IMR-90 (cell line): ENCODE data around the gene ADAMTS14. TPM values are rescaled to one million over a fixed set of nuclear protein-coding genes. Genes with fewer than 3 reads are reported as not detected.

ENCODE experiments used
- ATAC-seq: fragments of 200-7000 bp; cut with Tn5 transposase; 2 replicates; pipeline ENCODE4 v1.9.1; 2020; ENCODE audit warnings: low read depth, mild to moderate bottlenecking, moderate library complexity
- BruUV-seq: library from RNA; stranded (reverse); fragments of 400-500 nt; replicated peaks from 2 replicates; lab custom pipeline; 2021; lab: Mats Ljungman, UMichigan
- CTCF ChIA-PET: fragments of 300-600 bp; formaldehyde crosslinking; extraction: SDS; loops from one replicate; lab custom pipeline; 2021; ENCODE audit warnings: antibody characterized with exemption; lab: Yijun Ruan, JAX
- POLR2A ChIA-PET: fragments of 300-600 bp; sonication (Branson Sonifier 250); formaldehyde crosslinking; loops from one replicate; lab custom pipeline; 2022; ENCODE audit warnings: antibody characterized with exemption; ENCODE audit not compliant: unreplicated experiment; lab: Charles Lee
- DNase-seq: peaks from one replicate; pipeline ENCODE4 v3.0.0; 2013
- H2AFZ ChIP-seq: replicated peaks from 2 replicates; pipeline ENCODE3; 2013; ENCODE audit warnings: low read length, mild to moderate bottlenecking; ENCODE audit not compliant: poor library complexity
- H2AK5ac ChIP-seq: 2 replicates; pipeline ENCODE4 v1.6.1; 2013; ENCODE audit warnings: low read depth, low read length, inconsistent platforms
- H2AK9ac ChIP-seq: replicated peaks from 2 replicates; pipeline ENCODE3; 2013; ENCODE audit warnings: mild to moderate bottlenecking, low read depth, low read length, moderate library complexity; ENCODE audit not compliant: poor library complexity
- H2BK120ac ChIP-seq: 2 replicates; pipeline ENCODE4 v1.6.1; 2013; ENCODE audit warnings: low read depth, low read length, inconsistent platforms
- H2BK15ac ChIP-seq: 3 replicates; pipeline ENCODE4 v1.6.1; 2013; ENCODE audit warnings: low read depth, low read length, inconsistent platforms
- H2BK20ac ChIP-seq: 2 replicates; pipeline ENCODE4 v1.6.1; 2013; ENCODE audit warnings: low read depth, mild to moderate bottlenecking, inconsistent platforms, low read length, moderate library complexity
- H2BK5ac ChIP-seq: 2 replicates; pipeline ENCODE4 v1.6.1; 2013; ENCODE audit warnings: mild to moderate bottlenecking, low read depth, low read length, inconsistent platforms; ENCODE audit not compliant: poor library complexity, severe bottlenecking
- H3K14ac ChIP-seq: replicated peaks from 2 replicates; pipeline ENCODE4 v1.6.1; 2013; ENCODE audit warnings: low read depth, low read length, inconsistent platforms
- H3K18ac ChIP-seq: 2 replicates; pipeline ENCODE4 v1.6.1; 2013; ENCODE audit warnings: low read depth, low read length, control low read depth
- H3K23ac ChIP-seq: 2 replicates; pipeline ENCODE4 v1.6.1; 2013; ENCODE audit warnings: low read depth, low read length, inconsistent platforms
- H3K27ac ChIP-seq: 2 replicates; pipeline ENCODE4 v1.5.1; 2013; ENCODE audit warnings: mild to moderate bottlenecking, control low read depth, low read length; ENCODE audit not compliant: insufficient read depth
- H3K27me3 ChIP-seq: 2 replicates; pipeline ENCODE4 v1.6.1; 2013; ENCODE audit warnings: low read length; ENCODE audit not compliant: control insufficient read depth, insufficient read depth
- H3K36me3 ChIP-seq: 2 replicates; pipeline ENCODE4 v1.6.1; 2013; ENCODE audit warnings: low read length, mixed read lengths; ENCODE audit not compliant: control insufficient read depth, insufficient read depth
- H3K4ac ChIP-seq: 2 replicates; pipeline ENCODE4 v1.6.1; 2013; ENCODE audit warnings: low read depth, low read length, inconsistent platforms
- H3K4me1 ChIP-seq: 2 replicates; pipeline ENCODE4 v1.6.1; 2013; ENCODE audit warnings: low read length, mixed read lengths; ENCODE audit not compliant: control insufficient read depth, insufficient read depth
- H3K4me2 ChIP-seq: 2 replicates; pipeline ENCODE4 v1.6.1; 2013; ENCODE audit warnings: low read depth, mild to moderate bottlenecking, control low read depth, low read length, moderate library complexity
- H3K4me3 ChIP-seq: 2 replicates; pipeline ENCODE4 v1.5.1; 2013; ENCODE audit warnings: low read depth, mild to moderate bottlenecking, control low read depth, low read length, moderate library complexity; ENCODE audit not compliant: insufficient read depth
- H3K56ac ChIP-seq: 2 replicates; pipeline ENCODE4 v1.6.1; 2013; ENCODE audit warnings: low read length, inconsistent platforms; ENCODE audit not compliant: insufficient read depth; ENCODE audit errors: extremely low read depth
- H3K79me1 ChIP-seq, 2 experiments: 2 replicates each; pipeline ENCODE4 v1.6.1; 2013; ENCODE audit warnings: low read length in 2 of 2, inconsistent platforms in 1 of 2, low read depth in 1 of 2
- H3K9ac ChIP-seq: 2 replicates; pipeline ENCODE4 v1.6.1; 2013; ENCODE audit warnings: low read depth, low read length, control low read depth
- H3K9me1 ChIP-seq: 2 replicates; pipeline ENCODE4 v1.6.1; 2013; ENCODE audit warnings: low read length, inconsistent platforms; ENCODE audit not compliant: insufficient read depth
- H3K9me3 ChIP-seq: 2 replicates; pipeline ENCODE4 v1.6.1; 2013; ENCODE audit warnings: low read length; ENCODE audit not compliant: control insufficient read depth, insufficient read depth
- H4K20me1 ChIP-seq: 2 replicates; pipeline ENCODE4 v1.6.1; 2013; ENCODE audit warnings: low read length, inconsistent platforms; ENCODE audit not compliant: insufficient read depth
- H4K5ac ChIP-seq: 2 replicates; pipeline ENCODE4 v1.6.1; 2013; ENCODE audit warnings: mild to moderate bottlenecking, low read depth, low read length, control low read depth
- H4K8ac ChIP-seq, 2 experiments: 2 replicates each; pipeline ENCODE4 v1.6.1; 2013; ENCODE audit warnings: low read depth in 2 of 2, low read length in 2 of 2, control low read depth in 1 of 2, inconsistent platforms in 1 of 2
- H4K91ac ChIP-seq: 2 replicates; pipeline ENCODE4 v1.6.1; 2013; ENCODE audit warnings: low read depth, low read length, inconsistent platforms; ENCODE audit not compliant: insufficient read depth
- CEBPB ChIP-seq: IDR thresholded peaks from 2 replicates; pipeline ENCODE4 v1.6.1; 2012; ENCODE audit warnings: low read depth, low read length, improper control_type of control experiment
- MAFK ChIP-seq: IDR thresholded peaks from 2 replicates; pipeline ENCODE4 v1.6.1; 2012; ENCODE audit warnings: low read depth, low read length, improper control_type of control experiment
- MAZ ChIP-seq: IDR thresholded peaks from 2 replicates; pipeline ENCODE4 v1.6.1; 2012; ENCODE audit warnings: low read depth, mild to moderate bottlenecking, low read length, improper control_type of control experiment, moderate library complexity, borderline replicate concordance
- MXI1 ChIP-seq: IDR thresholded peaks from 2 replicates; pipeline ENCODE4 v1.6.1; 2012; ENCODE audit warnings: low read depth, mild to moderate bottlenecking, low read length, moderate library complexity, borderline replicate concordance
- NFE2L2 ChIP-seq: fragments of 150-350 bp; IDR thresholded peaks from 2 replicates; pipeline ENCODE4 v1.6.1; 2016; ENCODE audit warnings: low read depth, mild to moderate bottlenecking, low read length
- RAD21 ChIP-seq: IDR thresholded peaks from 2 replicates; pipeline ENCODE4 v1.6.1; 2012; ENCODE audit warnings: low read length, improper control_type of control experiment
- WGBS, 2 experiments: methylation state at CpG; one replicate each; pipeline versions ENCODE4 v1.1.5 to v1.1.7; 2013; ENCODE audit warnings: missing lambda C conversion rate in 2 of 2; ENCODE audit not compliant: insufficient read length in 1 of 2; ENCODE audit errors: extremely low coverage in 2 of 2; 5-methylcytosine and 5-hydroxymethylcytosine counted together
- dilution Hi-C: fragments of 300-500 bp; cut with HindIII; formaldehyde crosslinking; loops from one replicate; pipeline ENCODE4 v1.14.3; 2018; ENCODE audit warnings: low sequenced_read_pairs; ENCODE audit not compliant: unreplicated experiment
- in situ Hi-C: fragments of 300-500 bp; cut with MboI; formaldehyde crosslinking; loops from 3 replicates; pipeline ENCODE4 v1.14.3; 2019; ENCODE audit warnings: low sequenced_read_pairs, inconsistent platforms, mixed read lengths
- intact Hi-C: fragments of 100-400 bp; cut with micrococcal nuclease; formaldehyde crosslinking; loops from 2 replicates; pipeline ENCODE4 v1.10.0; 2022
- polyA plus RNA-seq, 3 experiments: library from polyadenylated mRNA; depleted of rRNA; stranded (reverse); fragments of >200 nt; gene quantifications; 2 replicates each; pipeline ENCODE4 v1.2.3, GENCODE V29; 2012; ENCODE audit warnings: low replicate concordance in 1 of 3
- total RNA-seq: library from RNA; depleted of rRNA; stranded (reverse); fragments of >200 nt; gene quantifications from 2 replicates; pipeline ENCODE4 v1.2.3, GENCODE V29; 2012
- TF ChIP-seq, protein P1 (sequence below): fragments of 150-350 bp; IDR thresholded peaks from 2 replicates; pipeline ENCODE4 v1.6.1; 2016; ENCODE audit warnings: low read depth, mild to moderate bottlenecking, low read length, moderate library complexity, borderline replicate concordance
- TF ChIP-seq, protein P2 (sequence below): conservative IDR thresholded peaks from 2 replicates; pipeline ENCODE4 v1.5.1; 2012; ENCODE audit warnings: mild to moderate bottlenecking, low read depth, low read length, improper control_type of control experiment

The ADAMTS14 gene
- total and polyA plus RNA-seq, 2 of the 4 experiments (the other 2 are of a cell fraction): under 0.01 to 0.31 TPM

DNA sequence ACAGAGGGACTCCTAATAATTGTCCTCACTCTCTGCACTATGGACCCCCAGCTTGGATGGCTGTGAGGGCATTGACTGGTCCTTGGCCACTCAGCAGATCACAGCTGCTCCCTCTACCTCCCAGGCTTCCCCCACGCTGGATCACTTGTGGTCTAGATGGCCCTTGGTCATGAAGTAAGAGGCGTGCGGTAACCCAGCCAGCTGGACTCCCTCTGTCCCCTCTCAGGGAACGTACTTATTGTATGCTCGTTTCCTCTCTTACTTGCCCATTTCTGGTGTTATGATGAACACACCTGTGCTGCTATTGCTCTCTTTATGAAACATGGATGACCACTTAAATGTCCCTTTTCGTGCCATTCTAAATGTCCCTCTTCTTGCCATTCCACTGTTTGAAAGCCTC lies 19.3 kb downstream of the ADAMTS14 start:
- no peak overlapping the region for H3K14ac ChIP-seq
- no peak overlapping the region for H2AFZ ChIP-seq
- H4K8ac ChIP-seq: no peak overlapping the region
- DNase-seq (no peak), ATAC-seq (no peak)
- no peak overlapping the region for H4K5ac ChIP-seq
- TF ChIP-seq, protein P1, sequence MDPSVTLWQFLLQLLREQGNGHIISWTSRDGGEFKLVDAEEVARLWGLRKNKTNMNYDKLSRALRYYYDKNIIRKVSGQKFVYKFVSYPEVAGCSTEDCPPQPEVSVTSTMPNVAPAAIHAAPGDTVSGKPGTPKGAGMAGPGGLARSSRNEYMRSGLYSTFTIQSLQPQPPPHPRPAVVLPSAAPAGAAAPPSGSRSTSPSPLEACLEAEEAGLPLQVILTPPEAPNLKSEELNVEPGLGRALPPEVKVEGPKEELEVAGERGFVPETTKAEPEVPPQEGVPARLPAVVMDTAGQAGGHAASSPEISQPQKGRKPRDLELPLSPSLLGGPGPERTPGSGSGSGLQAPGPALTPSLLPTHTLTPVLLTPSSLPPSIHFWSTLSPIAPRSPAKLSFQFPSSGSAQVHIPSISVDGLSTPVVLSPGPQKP: no peak
- TF ChIP-seq NFE2L2 (no peak), RAD21 (no peak), MAZ (no peak), MAFK (no peak), CEBPB (no peak), MXI1 (no peak)
- TF ChIP-seq, protein P2, sequence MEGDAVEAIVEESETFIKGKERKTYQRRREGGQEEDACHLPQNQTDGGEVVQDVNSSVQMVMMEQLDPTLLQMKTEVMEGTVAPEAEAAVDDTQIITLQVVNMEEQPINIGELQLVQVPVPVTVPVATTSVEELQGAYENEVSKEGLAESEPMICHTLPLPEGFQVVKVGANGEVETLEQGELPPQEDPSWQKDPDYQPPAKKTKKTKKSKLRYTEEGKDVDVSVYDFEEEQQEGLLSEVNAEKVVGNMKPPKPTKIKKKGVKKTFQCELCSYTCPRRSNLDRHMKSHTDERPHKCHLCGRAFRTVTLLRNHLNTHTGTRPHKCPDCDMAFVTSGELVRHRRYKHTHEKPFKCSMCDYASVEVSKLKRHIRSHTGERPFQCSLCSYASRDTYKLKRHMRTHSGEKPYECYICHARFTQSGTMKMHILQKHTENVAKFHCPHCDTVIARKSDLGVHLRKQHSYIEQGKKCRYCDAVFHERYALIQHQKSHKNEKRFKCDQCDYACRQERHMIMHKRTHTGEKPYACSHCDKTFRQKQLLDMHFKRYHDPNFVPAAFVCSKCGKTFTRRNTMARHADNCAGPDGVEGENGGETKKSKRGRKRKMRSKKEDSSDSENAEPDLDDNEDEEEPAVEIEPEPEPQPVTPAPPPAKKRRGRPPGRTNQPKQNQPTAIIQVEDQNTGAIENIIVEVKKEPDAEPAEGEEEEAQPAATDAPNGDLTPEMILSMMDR: no peak
- no peaks in the 10 kb centered on the region for H3K36me3 ChIP-seq
- peaks cover 5% of the 10 kb centered on the region for H3K9me1 ChIP-seq
- no peak overlapping the region for H3K4ac ChIP-seq
- no peaks in the 10 kb centered on the region for H4K20me1 ChIP-seq
- H2AK9ac ChIP-seq: no peak overlapping the region
- intact Hi-C loops: no loop called here
- in situ Hi-C loops: no loop called here
- no peak overlapping the region for H4K91ac ChIP-seq
- no peak overlapping the region for H3K56ac ChIP-seq
- H2BK15ac ChIP-seq: no peak overlapping the region
- H2BK5ac ChIP-seq: no peak overlapping the region
- H3K27me3 ChIP-seq: peaks cover 33% of the 10 kb centered on the region
- BruUV-seq: no TSS peak
- H3K4me1 ChIP-seq: peaks cover 14% of the 10 kb centered on the region; the same call in 1 of the 2 replicates
- H2AK5ac ChIP-seq: no peak overlapping the region
- no peak overlapping the region for H3K27ac ChIP-seq
- H2BK120ac ChIP-seq: no peak overlapping the region
- no peak overlapping the region for H2BK20ac ChIP-seq
- H3K18ac ChIP-seq: no peak overlapping the region
- no peak overlapping the region for H3K4me3 ChIP-seq
- ChIA-PET POLR2A (interaction anchor here (0.6 kb wide), 1 partner anchor 86 kb away, joined by 3 read pairs; no protein-coding TSS in a partner anchor), CTCF (no interaction called here)
- H3K79me1 ChIP-seq: no peaks in the 10 kb centered on the region
- H3K4me2 ChIP-seq: no peak overlapping the region
- dilution Hi-C loops: no loop called here
- no peaks in the 10 kb centered on the region for H3K9me3 ChIP-seq
- H3K9ac ChIP-seq: no peak overlapping the region
- 68% methylated on average over 4 of the region's 6 CpGs; no CpG with 5 or more reads in 1 of the 2 experiments for WGBS, 2 experiments
- no peak overlapping the region for H3K23ac ChIP-seq
